HG03442 (cell line): Measurements from ENCODE around the gene SEZ6L2.
"Not testable (repeated sequence)": the region's sequence is repeated elsewhere in the genome, so short reads cannot be mapped to it uniquely, and the experiment has no call there.

ENCODE experiments used
- ATAC-seq: cut with Tn5 transposase; IDR thresholded peaks from one replicate; pipeline ENCODE4 v1.9.1; 2021; ENCODE audit warnings: mild to moderate bottlenecking, moderate library complexity; ENCODE audit not compliant: unreplicated experiment

SEZ6L2 gene

GRCh38 chr16:29910819-29911675 is 11.7 kb upstream of the SEZ6L2 start:
- no peak for ATAC-seq

GRCh38 chr16:29909851-29910250 is 10.5 kb upstream of the SEZ6L2 start:
- ATAC-seq, result not testable (repeated sequence)

DNA sequence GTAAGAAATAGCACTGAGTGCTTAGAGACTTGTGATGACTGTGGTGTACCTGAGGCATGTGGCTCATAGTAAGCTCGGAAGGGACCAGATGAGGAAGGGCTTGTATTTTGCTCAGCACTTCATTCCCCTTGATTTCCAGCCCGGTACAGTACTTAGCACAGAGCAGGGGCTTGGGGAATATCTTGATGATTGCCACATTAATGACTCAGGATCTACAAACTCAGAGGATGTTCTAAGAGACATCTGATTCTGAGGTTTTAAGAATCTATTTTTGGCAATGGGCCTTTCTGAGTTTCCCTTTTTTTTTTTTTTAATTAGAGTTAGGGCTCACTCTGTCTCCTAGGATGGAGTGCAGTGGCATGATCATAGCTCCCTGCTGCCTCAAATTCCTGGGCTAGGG is 10.0 kb upstream of the SEZ6L2 start:
- ATAC-seq, result no peak

- ATAC-seq, result no peak
Observed at GRCh38 chr16:29908719-29909220, 9.4 kb upstream of the SEZ6L2 start.

GRCh38 chr16:29907973-29908372 is 8.6 kb upstream of the SEZ6L2 start:
- ATAC-seq, result no peak

DNA sequence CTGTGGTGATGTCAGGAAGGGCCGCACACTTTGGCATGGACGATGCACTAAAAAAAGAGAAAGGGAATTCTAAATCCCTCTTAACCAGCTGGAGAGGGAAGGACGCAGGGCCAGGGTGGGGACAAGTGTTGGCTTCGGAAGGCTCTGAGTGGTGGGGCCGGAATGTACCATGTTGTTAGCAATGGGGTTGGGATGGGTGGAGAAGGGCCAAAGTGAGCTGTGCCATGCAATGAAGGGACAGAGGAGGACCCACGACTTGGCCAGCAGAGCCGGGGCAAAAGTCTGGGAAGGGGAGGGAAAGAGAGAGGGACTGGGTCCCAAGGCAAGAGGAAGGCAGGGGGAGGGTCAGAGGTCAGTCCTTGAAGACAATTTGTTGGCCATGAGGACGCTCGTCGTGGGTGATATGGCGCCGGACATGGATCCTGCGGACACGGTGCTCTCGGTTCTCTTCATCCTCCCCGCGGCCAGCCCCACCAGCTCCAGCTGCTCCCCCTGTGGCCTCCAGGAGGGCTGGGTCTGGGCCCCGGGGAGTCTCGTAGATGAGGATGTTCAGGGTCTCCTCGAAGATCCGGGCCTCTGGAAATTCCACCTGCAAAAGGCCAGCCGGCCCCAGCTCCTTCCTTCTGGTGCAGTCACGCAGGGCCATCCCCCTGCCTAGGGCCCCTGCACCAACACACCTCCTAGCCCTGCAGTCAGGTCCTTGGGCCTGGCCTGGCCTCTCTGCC is 7.3 kb upstream of the SEZ6L2 start:
- no peak for ATAC-seq

GRCh38 chr16:29905668-29906067 is 6.3 kb upstream of the SEZ6L2 start:
- no peak for ATAC-seq

DNA sequence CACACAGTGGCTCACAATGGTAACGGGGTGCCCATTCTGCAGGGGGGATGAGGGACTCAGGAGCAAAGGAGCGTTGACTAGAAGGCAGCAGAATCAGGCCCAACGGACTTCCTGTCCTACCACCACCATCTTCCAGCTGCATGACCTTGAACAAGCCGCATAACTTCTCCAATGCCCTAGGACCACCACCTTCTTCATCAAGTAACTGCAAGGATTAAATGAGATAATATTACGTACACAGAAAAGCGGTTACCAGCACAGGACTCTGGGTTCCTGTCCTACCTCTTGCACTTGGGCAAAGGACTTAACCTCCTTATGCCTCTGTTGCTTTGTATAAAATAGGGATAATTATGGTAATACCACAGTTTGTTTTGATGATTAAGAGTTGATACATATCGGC is 5.6 kb upstream of the SEZ6L2 start:
- no peak for ATAC-seq

DNA sequence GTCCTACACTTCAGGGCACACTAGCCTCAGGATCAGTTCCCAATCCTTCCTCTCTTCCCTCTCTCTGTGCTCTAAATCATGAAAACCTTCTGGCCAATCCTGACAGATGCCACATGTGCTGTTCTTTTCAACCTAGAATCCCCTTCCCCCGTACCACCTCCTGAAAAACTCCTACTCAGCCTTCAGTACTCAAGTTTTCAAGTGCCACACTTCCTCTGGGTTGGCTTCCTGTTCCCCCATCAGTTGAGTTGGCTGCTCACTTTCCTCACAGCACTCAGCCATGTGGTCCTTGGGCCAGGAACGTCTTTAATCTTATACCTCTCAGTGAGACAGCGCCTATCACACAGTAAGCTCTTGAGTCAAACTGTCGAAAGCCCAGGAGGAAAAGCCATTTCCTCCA is 4.2 kb upstream of the SEZ6L2 start:
- ATAC-seq, result no peak

DNA sequence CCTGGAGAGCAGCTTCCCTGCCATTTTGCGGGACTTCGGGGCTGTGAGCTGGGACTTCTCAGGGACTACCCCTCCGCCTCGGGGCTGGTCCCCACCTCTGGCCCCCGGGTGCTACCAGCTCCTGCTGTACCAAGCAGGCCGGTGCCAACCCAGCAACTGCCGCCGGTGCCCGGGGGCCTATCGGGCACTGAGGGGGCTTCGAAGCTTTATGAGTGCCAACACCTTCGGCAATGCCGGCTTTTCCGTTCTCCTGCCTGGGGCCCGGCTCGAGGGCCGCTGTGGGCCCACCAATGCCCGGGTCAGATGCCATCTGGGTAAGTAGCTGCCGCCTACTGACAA is 2.2 kb upstream of the SEZ6L2 start:
- no peak for ATAC-seq

GRCh38 chr16:29900888-29901606 is 1.7 kb upstream of the SEZ6L2 start:
- no peak for ATAC-seq

GRCh38 chr16:29900102-29900887 is 945 bp upstream of the SEZ6L2 start, which contains the start of gene ASPHD1:
Gene ASPHD1, plus strand, starts transcription at chr16:29900488. Its CDS starts 484 bp downstream, at chr16:29900972.
- ATAC-seq, result peak; percentile 49

GRCh38 chr16:29898804-29899515 is 390 bp downstream of the SEZ6L2 start:
- ATAC-seq, result no peak

DNA sequence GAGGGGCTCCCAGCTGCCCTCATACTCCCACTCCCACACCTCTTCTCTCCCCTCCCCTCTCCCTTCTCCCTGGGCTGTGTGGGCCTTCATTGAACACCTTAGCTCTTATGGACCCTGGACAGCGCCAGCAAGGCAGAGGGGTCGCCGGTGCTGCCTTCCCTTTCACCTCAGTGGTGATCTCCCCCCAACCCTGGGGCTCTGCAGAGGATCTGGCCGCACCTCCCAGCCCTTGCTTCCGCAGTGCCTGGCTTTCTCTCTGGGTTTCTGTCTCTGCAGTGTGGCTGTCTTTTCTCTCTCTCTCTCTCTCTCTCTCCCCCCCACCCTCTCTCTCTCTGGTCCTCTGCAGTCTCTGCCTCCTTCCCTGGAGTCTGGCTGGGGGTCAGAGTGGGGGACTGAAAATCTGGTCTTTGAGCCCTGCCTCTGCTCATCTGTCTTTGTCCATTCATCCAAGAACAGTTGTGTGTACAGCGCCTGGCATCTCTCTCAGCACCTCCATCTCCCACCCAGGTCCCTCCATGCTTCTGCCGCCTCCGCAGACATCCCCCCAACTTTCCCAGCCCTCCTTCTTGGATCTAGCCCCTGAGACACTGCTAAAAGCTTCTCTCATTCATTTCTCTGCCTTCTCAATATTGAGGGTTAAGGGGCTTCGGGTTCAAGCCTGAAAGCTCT is 1.1 kb downstream of the SEZ6L2 start:
- ATAC-seq, result no peak

- ATAC-seq, result no peak
Observed at GRCh38 chr16:29897333-29897732, 2.0 kb downstream of the SEZ6L2 start.

DNA sequence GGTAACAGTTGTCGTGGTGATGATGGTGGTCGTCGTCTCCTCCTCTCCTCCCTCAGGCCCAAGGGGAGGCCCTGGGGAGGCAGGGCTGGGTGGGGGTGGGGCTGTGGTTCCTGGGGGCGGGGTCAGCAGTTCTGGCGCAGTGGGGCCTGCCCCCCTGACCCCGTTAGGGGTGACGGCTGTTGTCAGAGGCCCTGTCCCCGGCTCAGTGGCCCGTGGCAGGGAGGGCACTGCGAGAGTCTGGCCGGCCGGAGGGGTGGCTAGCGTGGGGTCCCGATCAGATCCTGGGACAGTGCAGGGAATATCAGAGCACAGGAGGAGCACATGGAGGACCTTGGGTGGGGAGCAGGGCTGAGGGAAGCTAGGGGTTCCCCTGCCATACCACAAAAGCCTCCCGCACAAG is 2.5 kb downstream of the SEZ6L2 start:
- no peak for ATAC-seq

DNA sequence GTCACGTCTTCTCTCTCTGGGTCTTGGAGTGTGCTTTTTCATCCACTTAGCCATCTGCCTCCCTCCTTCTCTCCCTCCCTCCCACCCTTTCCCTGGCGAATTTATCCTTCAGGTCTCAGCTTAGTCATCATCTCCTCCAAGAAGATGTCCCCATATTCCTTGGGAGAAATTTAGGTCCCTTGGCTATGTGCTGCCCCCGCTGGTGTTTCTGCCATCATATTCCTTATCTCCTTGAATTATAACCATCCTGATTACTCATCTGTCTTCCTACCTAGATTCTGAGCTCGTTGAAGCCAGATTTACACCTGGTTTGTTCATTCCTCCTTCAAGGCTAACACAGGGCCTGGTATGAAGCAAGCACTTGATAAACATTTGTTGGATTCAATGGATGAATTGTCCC is 5.0 kb downstream of the SEZ6L2 start:
- ATAC-seq, result no peak

DNA sequence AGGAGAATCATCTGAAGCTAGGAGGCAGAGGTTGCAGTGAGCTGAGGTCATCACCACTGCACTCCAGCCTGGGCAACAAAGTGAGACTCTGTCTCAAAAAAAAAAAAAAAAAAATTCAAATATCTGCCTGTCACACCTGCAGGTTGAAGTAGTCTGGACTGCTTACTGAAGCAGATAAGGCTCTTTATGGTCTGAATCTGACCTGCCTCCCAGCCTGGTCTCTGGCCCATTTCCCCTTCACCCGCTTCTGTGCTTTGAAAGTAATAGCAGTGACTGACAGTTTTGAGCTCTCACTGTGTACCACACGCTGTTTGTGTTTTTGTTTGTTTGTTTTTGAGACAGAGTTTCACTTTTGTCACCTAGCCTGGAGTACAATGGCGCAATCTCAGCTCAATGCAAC is 5.8 kb downstream of the SEZ6L2 start:
- no peak for ATAC-seq

GRCh38 chr16:29892458-29892813 is 6.9 kb downstream of the SEZ6L2 start:
- ATAC-seq, result no peak
